Mesendoderm (in vitro differentiated cells): ENCODE measurements around the gene URB2.

Source experiments
- DNase-seq: peaks from one replicate; pipeline ENCODE4 v3.0.0; 2013
- H2AK5ac ChIP-seq: 2 replicates; pipeline ENCODE4 v1.6.1; 2013; ENCODE audit warnings: low read length, inconsistent platforms
- H2BK120ac ChIP-seq: 2 replicates; pipeline ENCODE4 v1.6.1; 2013; ENCODE audit warnings: low read depth, mild to moderate bottlenecking, low read length, moderate library complexity, mixed read lengths
- H2BK15ac ChIP-seq: replicated peaks from 2 replicates; pipeline ENCODE4 v1.6.1; 2013; ENCODE audit warnings: low read depth, mild to moderate bottlenecking, moderate library complexity
- H2BK5ac ChIP-seq: 2 replicates; pipeline ENCODE4 v1.6.1; 2013; ENCODE audit warnings: low read length, inconsistent platforms
- H3K18ac ChIP-seq: 2 replicates; pipeline ENCODE4 v1.6.1; 2013; ENCODE audit warnings: mild to moderate bottlenecking, low read length, mixed read lengths
- H3K23ac ChIP-seq: one replicate; pipeline ENCODE4 v1.6.1; 2013; ENCODE audit warnings: low read length
- H3K27ac ChIP-seq: 2 replicates; pipeline ENCODE4 v1.5.1; 2013; ENCODE audit warnings: low read depth, mild to moderate bottlenecking, inconsistent platforms, low read length, moderate library complexity
- H3K27me3 ChIP-seq: 2 replicates; pipeline ENCODE4 v1.6.1; 2013; ENCODE audit warnings: low read length, control low read depth, mild to moderate bottlenecking, inconsistent platforms; ENCODE audit not compliant: insufficient read depth, poor library complexity
- H3K36me3 ChIP-seq: 2 replicates; pipeline ENCODE4 v1.6.1; 2013; ENCODE audit warnings: low read length, inconsistent platforms; ENCODE audit not compliant: control insufficient read depth, insufficient read depth
- H3K4ac ChIP-seq: one replicate; pipeline ENCODE4 v1.6.1; 2013; ENCODE audit warnings: low read depth, mild to moderate bottlenecking, low read length, moderate library complexity
- H3K4me1 ChIP-seq: 2 replicates; pipeline ENCODE4 v1.6.1; 2013; ENCODE audit warnings: low read depth, low read length, inconsistent platforms; ENCODE audit not compliant: control insufficient read depth
- H3K4me2 ChIP-seq: 2 replicates; pipeline ENCODE4 v1.6.1; 2013; ENCODE audit warnings: low read length
- H3K4me3 ChIP-seq: 2 replicates; pipeline ENCODE4 v1.5.1; 2013; ENCODE audit warnings: mild to moderate bottlenecking, low read length
- H3K56ac ChIP-seq: one replicate; pipeline ENCODE4 v1.6.1; 2013; ENCODE audit warnings: low read length
- H3K79me1 ChIP-seq: 2 replicates; pipeline ENCODE4 v1.6.1; 2013; ENCODE audit warnings: low read length, inconsistent platforms
- H3K79me2 ChIP-seq: 2 replicates; pipeline ENCODE4 v1.6.1; 2013; ENCODE audit warnings: mild to moderate bottlenecking, low read length; ENCODE audit not compliant: control insufficient read depth, insufficient read depth
- H3K9ac ChIP-seq: 2 replicates; pipeline ENCODE4 v1.6.1; 2013; ENCODE audit warnings: low read length, inconsistent platforms
- H4K5ac ChIP-seq: one replicate; pipeline ENCODE4 v1.6.1; 2013; ENCODE audit warnings: low read length
- H4K8ac ChIP-seq: one replicate; pipeline ENCODE4 v1.6.1; 2013; ENCODE audit warnings: low read depth, mild to moderate bottlenecking, control low read depth, low read length, moderate library complexity
- WGBS: extraction: QIAGEN DNeasy Blood & Tissue Kit; methylation state at CpG from one replicate; pipeline ENCODE4 v1.1.7; 2013; ENCODE audit warnings: low lambda C conversion rate, missing lambda C conversion rate; ENCODE audit not compliant: insufficient coverage; ENCODE audit errors: extremely low coverage; 5-methylcytosine and 5-hydroxymethylcytosine counted together

Gene URB2

GRCh38 chr1:229631966-229632365 lies 5.9 kb downstream of the URB2 start:
- no peak overlapping the region for H2AK5ac ChIP-seq
- H3K79me2 ChIP-seq: peaks cover 35% of the 10 kb centered on the region
- H3K36me3 ChIP-seq: peaks cover 9% of the 10 kb centered on the region
- H3K27ac ChIP-seq: no peak overlapping the region
- H3K4me3 ChIP-seq: no peak overlapping the region
- peaks cover 18% of the 10 kb centered on the region for H3K79me1 ChIP-seq
- H4K8ac ChIP-seq: no peak overlapping the region
- peaks cover 2% of the 10 kb centered on the region for H3K4me1 ChIP-seq
- no peak for DNase-seq
- H2BK5ac ChIP-seq: no peak overlapping the region
- H3K9ac ChIP-seq: no peak overlapping the region
- H3K27me3 ChIP-seq: no peaks in the 10 kb centered on the region
- no peak overlapping the region for H4K5ac ChIP-seq
- no CpG with 5 or more reads among the region's 6 CpGs for WGBS
- H3K56ac ChIP-seq: no peak overlapping the region
- H2BK15ac ChIP-seq: no peak overlapping the region
- H3K4me2 ChIP-seq: no peak overlapping the region
- no peak overlapping the region for H3K18ac ChIP-seq
- no peak overlapping the region for H2BK120ac ChIP-seq
- no peak overlapping the region for H3K4ac ChIP-seq
- no peak overlapping the region for H3K23ac ChIP-seq

- H3K56ac ChIP-seq: no peak overlapping the region
- DNase-seq: no peak
- H3K9ac ChIP-seq: no peak overlapping the region
- no peak overlapping the region for H3K4me2 ChIP-seq
- no peaks in the 10 kb centered on the region for H3K4me1 ChIP-seq
- no peak overlapping the region for H3K4me3 ChIP-seq
- peaks cover 11% of the 10 kb centered on the region for H3K36me3 ChIP-seq
- no peak overlapping the region for H3K27ac ChIP-seq
- no peaks in the 10 kb centered on the region for H3K27me3 ChIP-seq
- no peak overlapping the region for H3K18ac ChIP-seq
- no peak overlapping the region for H2BK15ac ChIP-seq
- no peak overlapping the region for H3K4ac ChIP-seq
- no peak overlapping the region for H4K8ac ChIP-seq
- H2AK5ac ChIP-seq: no peak overlapping the region
- no CpG with 5 or more reads among the region's 9 CpGs for WGBS
- H3K79me2 ChIP-seq: peaks cover 21% of the 10 kb centered on the region
- H3K23ac ChIP-seq: no peak overlapping the region
- H4K5ac ChIP-seq: no peak overlapping the region
- no peak overlapping the region for H2BK5ac ChIP-seq
- no peak overlapping the region for H2BK120ac ChIP-seq
- peaks cover 17% of the 10 kb centered on the region for H3K79me1 ChIP-seq
Observed at GRCh38 chr1:229636042-229636441, 10.0 kb downstream of the URB2 start.

- peaks cover 11% of the 10 kb centered on the region for H3K36me3 ChIP-seq
- no peak for DNase-seq
Observed at GRCh38 chr1:229637746-229638145, 11.7 kb downstream of the URB2 start.

DNA sequence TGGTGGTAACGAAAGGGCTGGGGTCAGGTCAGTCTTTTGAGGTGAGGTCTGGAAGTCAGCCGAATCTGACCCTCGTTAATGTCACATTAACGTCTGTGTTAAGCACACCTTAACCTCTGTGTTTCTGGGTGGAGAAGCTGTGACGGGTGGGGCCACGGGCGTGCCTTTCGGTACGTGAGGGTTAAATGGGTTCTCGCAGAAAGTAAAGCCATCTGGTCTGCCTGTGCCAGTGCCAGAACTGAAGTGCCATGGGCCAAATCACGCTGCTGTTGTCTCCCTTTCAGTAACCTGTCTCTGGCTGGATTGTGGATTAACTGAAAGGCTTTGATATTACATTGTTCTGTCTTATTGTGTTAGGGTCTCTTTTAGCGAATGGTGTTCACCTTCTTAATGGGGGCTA lies 14.4 kb downstream of the URB2 start:
- Histone ChIP-seq H3K4me2 (no peak overlapping the region), H3K4ac (no peak overlapping the region), H3K23ac (no peak overlapping the region), H3K9ac (no peak overlapping the region), H3K27ac (no peak overlapping the region), H2BK15ac (no peak overlapping the region), H3K56ac (no peak overlapping the region), H2AK5ac (no peak overlapping the region), H3K18ac (no peak overlapping the region), H4K5ac (no peak overlapping the region), H3K4me1 (no peaks in the 10 kb centered on the region), H2BK5ac (no peak overlapping the region), H3K79me1 (peaks cover 26% of the 10 kb centered on the region), H3K79me2 (peaks cover 20% of the 10 kb centered on the region), H3K27me3 (no peaks in the 10 kb centered on the region), H3K4me3 (no peak overlapping the region), H2BK120ac (no peak overlapping the region), H4K8ac (no peak overlapping the region), H3K36me3 (peaks cover 24% of the 10 kb centered on the region)
- no peak for DNase-seq
- WGBS: no CpG with 5 or more reads among the region's 12 CpGs

More at GRCh38 chr1:229637746-229638145, 11.7 kb downstream of the URB2 start:
- no peak overlapping the region for H2BK5ac ChIP-seq
- no peak overlapping the region for H3K4me3 ChIP-seq
- H2BK120ac ChIP-seq: no peak overlapping the region
- H2AK5ac ChIP-seq: no peak overlapping the region
- H3K4ac ChIP-seq: no peak overlapping the region
- H3K27me3 ChIP-seq: no peaks in the 10 kb centered on the region
- H3K79me1 ChIP-seq: peaks cover 20% of the 10 kb centered on the region
- H4K5ac ChIP-seq: no peak overlapping the region
- no peak overlapping the region for H3K23ac ChIP-seq
- H2BK15ac ChIP-seq: no peak overlapping the region
- H3K56ac ChIP-seq: no peak overlapping the region
- no CpG with 5 or more reads among the region's 12 CpGs for WGBS
- H3K4me1 ChIP-seq: no peaks in the 10 kb centered on the region
- H3K4me2 ChIP-seq: no peak overlapping the region
- H3K27ac ChIP-seq: no peak overlapping the region
- H3K9ac ChIP-seq: no peak overlapping the region
- H3K79me2 ChIP-seq: peaks cover 18% of the 10 kb centered on the region
- H3K18ac ChIP-seq: no peak overlapping the region
- H4K8ac ChIP-seq: no peak overlapping the region

GRCh38 chr1:229641306-229641705 lies 15.3 kb downstream of the URB2 start:
- no peak for DNase-seq
- Histone ChIP-seq H2BK15ac (no peak overlapping the region), H3K23ac (no peak overlapping the region), H3K27ac (no peak overlapping the region), H3K79me1 (peaks cover 23% of the 10 kb centered on the region), H3K9ac (no peak overlapping the region), H3K4ac (no peak overlapping the region), H3K4me3 (no peak overlapping the region), H2AK5ac (no peak overlapping the region), H3K56ac (no peak overlapping the region), H4K8ac (no peak overlapping the region), H3K79me2 (peaks cover 20% of the 10 kb centered on the region), H3K36me3 (peaks cover 23% of the 10 kb centered on the region), H2BK120ac (no peak overlapping the region), H4K5ac (no peak overlapping the region), H2BK5ac (no peak overlapping the region), H3K27me3 (no peaks in the 10 kb centered on the region), H3K18ac (no peak overlapping the region), H3K4me2 (no peak overlapping the region), H3K4me1 (no peaks in the 10 kb centered on the region)
- WGBS: no CpG with 5 or more reads among the region's 3 CpGs

- Histone ChIP-seq H3K18ac (no peak overlapping the region), H3K36me3 (peaks cover 20% of the 10 kb centered on the region), H3K4me1 (no peaks in the 10 kb centered on the region), H3K79me2 (peaks cover 20% of the 10 kb centered on the region), H4K5ac (no peak overlapping the region), H3K4me2 (no peak overlapping the region), H2BK120ac (no peak overlapping the region), H3K4me3 (no peak overlapping the region), H3K79me1 (peaks cover 22% of the 10 kb centered on the region), H2AK5ac (no peak overlapping the region), H3K9ac (no peak overlapping the region), H2BK15ac (no peak overlapping the region), H3K27ac (no peak overlapping the region), H3K56ac (no peak overlapping the region), H3K27me3 (no peaks in the 10 kb centered on the region), H2BK5ac (no peak overlapping the region), H3K23ac (no peak overlapping the region), H4K8ac (no peak overlapping the region), H3K4ac (no peak overlapping the region)
- no CpG with 5 or more reads among the region's 5 CpGs for WGBS
- DNase-seq: no peak
Observed at GRCh38 chr1:229642376-229642775, 16.3 kb downstream of the URB2 start.
